GM21526 (cell line): ENCODE results near the gene ENTREP3.
A peak's percentile ranks its signal among the peaks of the same experiment; 100 is the strongest.
"Not testable (repeated sequence)": the region's sequence is repeated elsewhere in the genome, so short reads cannot be mapped to it uniquely, and the experiment has no call there.

Source experiments
- ATAC-seq: cut with Tn5 transposase; IDR thresholded peaks from one replicate; pipeline ENCODE4 v1.9.1; 2021; ENCODE audit warnings: moderate library complexity; ENCODE audit not compliant: unreplicated experiment, low FRiP score

ENTREP3 gene

GRCh38 chr1:155227261-155228095 lies 27.8 kb downstream of the ENTREP3 start:
- ATAC-seq, result peak; percentile 74

DNA sequence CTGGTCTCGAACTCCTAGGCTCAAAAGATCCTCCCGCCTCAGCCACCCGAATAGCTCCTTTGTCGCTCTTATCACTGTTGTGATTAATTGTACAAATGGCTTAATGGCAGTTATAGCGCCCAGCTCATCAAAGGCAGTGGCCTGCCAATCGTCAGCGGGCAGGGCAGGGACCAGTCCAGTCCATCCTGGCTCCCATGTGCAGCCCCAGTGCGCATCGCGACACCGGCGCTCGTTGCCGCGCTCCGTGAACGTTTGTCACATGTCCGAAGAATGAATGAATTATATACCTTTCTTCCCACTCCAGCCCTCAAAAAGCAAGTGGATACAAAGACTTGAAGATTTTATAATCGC lies 28.4 kb downstream of the ENTREP3 start:
- ATAC-seq, result no peak

DNA sequence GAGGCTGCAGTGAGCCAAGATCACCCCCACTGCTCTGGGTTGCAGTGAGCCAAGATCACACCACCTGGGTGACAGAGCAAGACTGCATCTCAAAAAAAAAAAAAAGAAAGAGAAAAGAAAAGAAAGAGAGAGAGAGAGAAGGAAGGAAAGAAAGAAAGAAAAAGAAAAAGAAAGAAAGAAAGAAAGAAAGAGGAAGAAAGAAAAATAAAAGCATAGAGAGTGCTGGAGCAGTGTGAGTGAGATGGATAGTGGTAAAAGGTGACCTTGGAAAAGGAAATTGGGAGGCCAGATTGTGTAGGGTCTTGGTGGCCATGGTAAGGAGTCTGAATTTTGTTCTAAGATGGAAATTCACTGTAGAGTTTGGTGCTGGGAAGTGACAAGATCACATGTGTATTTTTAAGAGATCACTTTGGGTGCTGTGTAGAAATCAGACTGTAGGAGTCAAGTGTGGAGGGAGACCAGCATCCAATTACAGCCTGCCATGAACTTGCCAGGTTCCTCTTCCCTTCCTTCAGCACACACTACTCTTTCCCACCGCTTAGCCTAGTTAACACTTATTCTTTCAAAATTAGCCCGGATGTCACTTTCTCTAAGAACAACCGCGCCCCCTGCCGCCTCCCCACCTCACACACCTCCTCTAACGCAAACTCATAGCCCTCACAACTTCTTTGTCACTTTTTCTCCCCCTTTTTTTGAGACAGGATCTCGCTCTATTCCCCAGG lies 28.9 kb downstream of the ENTREP3 start:
- no peak for ATAC-seq

DNA sequence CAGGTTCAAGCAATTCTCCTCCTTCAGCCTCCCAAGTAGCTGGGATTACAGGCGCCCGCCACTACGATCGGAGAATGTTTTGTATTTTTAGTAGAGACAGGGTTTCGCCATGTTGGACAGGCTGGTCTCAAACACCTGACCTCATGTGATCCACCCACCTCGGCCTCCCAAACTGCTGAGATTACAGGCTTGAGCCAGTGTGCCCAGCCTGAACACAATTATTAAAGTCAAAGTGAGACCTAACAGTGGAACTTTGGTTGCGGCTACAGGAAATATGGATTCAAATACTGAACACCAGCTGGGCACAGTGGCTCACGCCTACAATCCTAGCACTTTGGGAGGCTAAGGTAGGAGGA lies 29.9 kb downstream of the ENTREP3 start:
- ATAC-seq, result not testable (repeated sequence)

DNA sequence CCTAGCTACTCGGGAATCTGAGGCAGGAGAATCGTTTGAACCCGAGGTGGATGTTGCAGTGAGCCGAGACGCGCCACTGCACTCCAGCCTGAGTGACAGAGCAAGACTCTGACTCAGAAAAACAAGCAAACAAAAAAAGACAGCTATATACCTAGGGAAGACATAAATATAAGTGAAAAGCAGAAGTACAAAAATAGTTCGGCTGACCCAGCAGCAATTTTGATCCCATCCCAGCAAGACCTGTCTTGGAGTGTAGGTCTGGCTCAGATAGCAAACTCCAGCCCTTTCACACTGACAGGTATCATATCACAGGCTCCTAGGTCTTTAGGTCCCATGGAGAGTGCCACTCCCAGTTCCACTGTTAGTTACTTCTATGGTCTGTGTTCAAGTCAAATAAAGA lies 32.2 kb downstream of the ENTREP3 start:
- ATAC-seq, result no peak

- ATAC-seq, result not testable (repeated sequence)
These were observed 34.9 kb downstream of the ENTREP3 start for GRCh38 chr1:155220211-155220965.

- ATAC-seq, result no peak
These were observed 35.7 kb downstream of the ENTREP3 start for GRCh38 chr1:155219592-155220031.

DNA sequence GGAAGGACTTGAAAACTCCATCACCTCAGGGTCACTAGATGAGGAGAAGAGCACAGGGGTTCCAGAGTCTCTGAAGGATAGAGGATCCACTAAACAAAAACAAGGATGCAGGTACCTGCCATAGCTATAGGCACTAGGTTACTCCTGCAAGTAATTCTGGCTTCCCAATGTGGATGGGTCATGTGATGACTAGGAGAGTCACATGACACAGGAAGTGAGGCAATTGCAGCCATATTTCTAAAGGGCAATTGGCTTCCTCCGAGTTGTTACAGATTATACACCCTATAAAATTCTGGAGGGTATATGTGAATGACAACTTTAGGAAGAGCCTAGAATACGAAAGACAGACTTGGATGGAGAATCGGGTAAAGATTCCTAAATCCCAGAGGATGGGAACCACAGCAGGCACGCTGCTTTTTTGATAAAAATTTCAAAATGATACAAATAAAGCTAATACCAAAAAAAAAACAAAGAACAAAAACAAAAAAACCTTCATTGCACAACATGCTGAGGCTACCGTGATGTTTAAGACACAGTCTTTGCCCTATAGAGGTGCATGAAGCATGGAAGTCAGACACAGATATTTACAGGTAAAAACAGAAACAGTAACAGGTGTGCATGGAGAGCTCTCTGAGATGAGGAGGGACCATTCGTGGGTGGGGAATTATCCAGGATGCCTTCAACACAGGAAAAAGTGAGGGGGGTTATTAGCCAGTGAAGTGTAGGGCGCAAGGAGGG lies 36.3 kb downstream of the ENTREP3 start:
- no peak for ATAC-seq

DNA sequence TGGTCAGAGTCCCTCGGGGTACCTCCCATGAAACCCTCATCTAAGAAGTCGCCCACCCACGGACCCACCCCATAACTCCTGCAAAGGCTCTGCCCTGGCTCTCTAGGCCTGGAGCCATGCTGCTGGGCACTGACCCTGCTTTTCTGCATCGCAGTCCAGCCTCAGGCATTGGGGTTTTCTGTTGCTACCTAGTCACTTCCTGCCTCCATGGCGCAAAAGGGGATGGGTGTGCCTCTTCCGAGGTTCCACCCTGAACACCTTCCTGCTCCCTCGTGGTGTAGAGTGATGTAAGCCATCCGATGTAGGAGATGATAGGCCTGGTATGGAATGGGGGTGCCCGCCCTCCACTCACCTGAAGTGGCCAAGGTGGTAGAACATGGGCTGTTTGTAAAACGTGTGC lies 40.6 kb downstream of the ENTREP3 start:
- ATAC-seq, result not testable (repeated sequence)

DNA sequence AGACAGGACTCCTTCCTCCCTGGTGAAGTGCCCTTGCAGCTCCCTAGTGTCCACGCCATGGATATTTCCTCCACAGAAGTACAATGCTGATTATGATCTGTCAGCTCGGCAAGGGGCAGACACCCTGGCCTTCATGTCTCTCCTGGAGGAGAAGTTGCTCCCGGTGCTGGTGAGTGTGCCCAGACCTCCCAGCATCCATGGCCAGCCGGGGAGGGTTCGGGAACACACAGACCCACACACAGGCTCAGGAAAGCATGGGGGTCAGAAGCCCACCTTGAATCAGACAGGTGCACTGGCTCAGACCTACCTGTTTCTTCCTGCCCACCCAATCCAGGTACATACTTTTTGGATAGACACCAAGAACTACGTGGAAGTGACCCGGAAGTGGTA lies 43.2 kb downstream of the ENTREP3 start:
- ATAC-seq, result not testable (repeated sequence)

- ATAC-seq, result not testable (repeated sequence)
These were observed 43.8 kb downstream of the ENTREP3 start for GRCh38 chr1:155211381-155212050.

- ATAC-seq, result no peak
These were observed 44.8 kb downstream of the ENTREP3 start for GRCh38 chr1:155210314-155211104.

DNA sequence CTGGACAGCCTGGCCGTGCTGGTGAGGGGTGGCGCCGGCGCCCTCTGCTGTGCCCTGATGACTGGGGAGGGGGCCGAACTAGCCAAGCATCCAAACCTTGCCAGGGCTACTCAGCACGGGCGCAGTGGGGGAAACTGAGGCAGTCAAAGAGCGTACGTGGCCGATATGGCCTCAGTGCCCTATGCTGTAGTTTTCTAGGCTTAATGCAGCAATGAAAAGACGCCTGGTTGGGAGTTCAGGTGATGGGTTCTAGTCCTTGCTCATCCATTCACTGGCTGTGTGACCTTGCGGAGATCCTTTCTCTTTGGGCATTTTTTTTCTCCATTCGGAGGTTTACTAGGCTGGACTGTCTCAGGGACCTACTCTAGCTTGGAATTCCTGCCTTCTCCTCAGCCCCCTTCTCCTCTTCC lies 46.0 kb downstream of the ENTREP3 start:
- ATAC-seq, result no peak

DNA sequence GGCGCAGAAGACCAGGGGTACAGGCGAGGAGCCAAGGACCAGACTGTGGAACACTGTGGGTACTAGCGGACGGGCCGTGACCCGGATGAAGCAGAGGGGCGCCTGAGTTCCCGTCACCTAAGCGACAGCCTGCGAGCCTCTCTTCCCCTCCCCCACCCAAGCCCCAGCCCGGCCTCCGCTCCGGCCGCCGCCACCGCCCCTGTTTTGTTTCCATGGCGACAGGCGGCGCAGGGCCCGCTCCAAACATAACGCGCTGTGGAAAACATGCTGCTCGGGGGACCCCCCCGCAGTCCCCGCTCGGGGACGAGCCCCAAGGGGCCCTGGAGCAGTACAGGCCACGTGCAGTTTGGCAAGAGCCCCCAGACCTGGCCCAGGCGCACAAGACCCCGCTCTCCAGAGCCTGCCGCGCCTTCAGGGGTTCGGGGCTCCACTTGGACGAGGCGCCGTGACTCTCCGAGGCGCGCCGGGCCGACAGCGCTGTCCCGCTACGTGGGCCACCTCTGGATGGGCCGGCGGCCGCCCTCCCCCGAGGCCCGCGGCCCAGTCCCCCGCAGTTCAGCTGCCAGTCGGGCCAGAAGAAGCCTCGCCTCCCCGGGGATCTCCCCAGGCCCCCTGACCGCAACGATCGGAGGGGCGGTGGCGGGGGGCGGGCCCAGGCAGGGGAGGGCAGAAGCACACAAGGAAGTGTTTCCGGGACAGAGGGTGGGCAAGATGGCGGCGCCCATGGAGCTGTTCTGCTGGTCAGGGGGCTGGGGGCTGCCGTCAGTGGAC lies 46.6 kb downstream of the ENTREP3 start, which contains the start of gene MTX1:
TSS of gene MTX1 (plus strand) at position 155 of the 771 bp plus-strand sequence. CDS start at position 265, 110 bp downstream.
- peak; percentile 54 for ATAC-seq

DNA sequence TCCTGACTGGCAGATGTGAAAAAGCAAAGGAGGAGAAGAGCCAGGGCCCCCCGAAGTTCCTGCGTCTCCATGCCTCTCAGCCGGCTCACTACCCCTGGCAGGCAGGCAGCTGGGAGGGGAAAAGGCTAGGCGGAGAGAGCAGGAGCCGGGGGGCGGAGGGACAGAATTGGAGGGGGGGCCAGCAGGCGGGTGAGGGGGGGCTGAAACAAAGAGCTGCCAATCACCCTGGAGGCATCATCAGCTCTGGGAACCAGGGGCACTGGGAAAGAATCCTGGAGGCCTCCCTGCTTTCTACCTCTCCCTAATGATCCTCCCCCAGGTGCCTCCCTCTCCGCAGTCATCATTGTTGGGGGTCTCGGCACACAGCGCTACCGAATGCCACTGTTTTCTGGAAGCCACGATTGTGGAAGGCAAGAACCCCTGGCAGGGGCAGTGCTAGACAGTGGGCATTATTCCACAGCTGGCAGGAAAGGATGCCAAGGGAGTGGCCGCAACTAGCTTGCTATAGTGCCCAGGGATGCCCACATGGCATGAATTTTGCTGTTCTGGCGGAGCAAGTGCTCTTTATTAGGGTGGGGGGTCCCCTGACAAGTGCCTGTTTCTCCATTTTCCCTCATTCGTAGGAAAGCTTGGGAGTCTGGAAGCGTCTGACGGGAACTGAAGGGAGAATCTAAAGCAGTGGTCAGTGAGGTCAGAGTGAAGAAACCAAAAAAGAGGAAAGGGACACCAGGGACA lies 47.3 kb downstream of the ENTREP3 start, which contains the start of gene THBS3:
TSS of gene THBS3 (minus strand) at position 92 of the 735 bp plus-strand sequence. CDS start at position 71, 21 bp downstream.
- no peak for ATAC-seq

DNA sequence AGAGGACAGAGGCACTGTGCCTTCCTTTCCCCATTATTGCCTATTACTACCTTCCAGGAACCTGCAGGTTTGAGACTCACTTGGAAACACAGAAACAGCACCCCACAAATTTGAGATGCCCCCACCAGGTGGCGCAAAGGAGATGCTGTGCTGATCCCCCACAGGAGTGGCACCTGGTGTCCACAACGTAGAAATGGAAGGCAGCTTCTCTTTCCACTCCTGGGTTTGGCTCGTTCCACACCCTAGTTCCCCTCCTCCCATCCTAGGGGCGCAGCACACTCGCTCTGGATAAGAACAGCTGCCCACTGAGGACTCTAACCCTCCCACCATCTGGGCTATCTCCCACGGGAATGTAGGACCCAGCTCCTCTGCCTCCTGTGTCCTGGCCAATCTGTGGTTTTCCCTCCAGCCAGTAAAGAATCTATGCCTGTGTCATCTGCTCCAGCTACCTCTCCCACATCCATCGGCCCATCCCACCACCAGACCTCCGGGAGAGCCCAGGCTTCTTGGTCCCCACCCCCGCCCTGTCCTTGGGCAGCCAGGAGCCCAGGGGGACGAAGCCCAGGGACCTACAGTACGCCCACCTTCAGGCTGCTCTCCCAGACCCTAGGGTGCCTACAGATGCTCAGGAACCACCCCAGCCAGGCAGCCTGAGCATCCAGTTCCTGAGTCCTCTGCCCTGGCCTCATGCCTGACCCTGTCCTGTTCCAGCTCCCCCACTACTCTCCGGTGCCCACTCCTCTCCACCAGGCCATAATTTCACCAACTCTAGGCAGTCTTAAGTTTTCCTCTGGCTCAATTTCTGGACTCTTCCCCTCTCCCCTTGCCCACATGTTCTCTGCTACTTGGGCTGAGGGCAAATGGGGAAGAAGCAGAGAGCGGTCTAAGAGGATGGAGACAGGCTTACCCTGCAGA lies 48.1 kb downstream of the ENTREP3 start:
- ATAC-seq, result no peak
